GM21515 (cell line): ENCODE results near the gene RFPL4AL1.
"Not testable (repeated sequence)": the region's sequence is repeated elsewhere in the genome, so short reads cannot be mapped to it uniquely, and the experiment has no call there.

Experiments used
- ATAC-seq: cut with Tn5 transposase; IDR thresholded peaks from one replicate; pipeline ENCODE4 v1.9.1; 2021; ENCODE audit not compliant: unreplicated experiment

Gene RFPL4AL1

DNA sequence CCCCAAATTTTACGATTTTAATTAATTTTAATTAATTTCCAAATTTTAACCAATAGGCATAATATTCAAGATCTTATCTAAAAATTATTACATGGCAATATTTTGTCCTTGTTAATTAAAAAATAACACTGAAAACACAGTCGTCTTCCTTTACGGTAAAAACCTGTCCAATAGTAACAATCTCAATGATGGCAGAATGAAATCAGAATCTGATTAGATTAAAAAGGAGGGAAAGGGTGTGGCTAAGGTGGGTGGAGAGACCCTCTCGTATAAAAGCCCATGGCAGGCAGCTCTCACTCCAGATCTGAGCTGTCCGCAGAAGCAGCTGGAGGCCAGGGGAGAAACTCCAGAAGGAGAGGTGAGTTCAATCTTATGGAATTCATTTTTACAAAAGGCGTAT lies at the start of gene RFPL4AL1:
Gene RFPL4AL1 (plus strand): TSS at position 301 of the 400 bp plus-strand sequence. CDS start 2,687 bp downstream, outside the sequence.
- ATAC-seq, result not testable (repeated sequence)

DNA sequence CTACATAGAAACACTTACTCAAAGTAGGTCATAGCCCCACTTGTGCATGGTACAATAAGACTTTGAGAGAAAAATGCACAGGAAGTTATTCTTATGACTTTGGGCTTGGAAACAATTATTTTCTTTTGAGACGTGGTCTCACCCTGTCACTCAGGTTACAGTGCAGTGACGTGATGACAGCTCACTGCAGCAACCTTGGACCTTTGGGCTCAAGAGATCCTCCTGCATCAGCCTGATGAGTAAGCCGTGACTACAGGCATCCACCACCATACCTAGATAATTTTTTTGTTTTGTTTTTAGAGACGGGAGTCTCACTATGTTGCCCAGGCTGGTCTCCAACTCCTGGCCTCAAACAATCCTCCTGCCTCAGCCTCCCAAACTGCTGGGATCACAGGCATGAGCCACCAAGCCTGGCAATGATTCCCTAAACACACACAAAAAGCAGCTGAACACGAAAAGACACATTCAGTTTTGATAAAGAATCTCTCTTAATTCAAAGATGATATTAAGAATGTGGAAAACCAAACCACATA lies 48.6 kb upstream of the RFPL4AL1 start:
- ATAC-seq, result no peak

- ATAC-seq, result no peak
Observed at GRCh38 chr19:55720801-55721200, 48.1 kb upstream of the RFPL4AL1 start.

DNA sequence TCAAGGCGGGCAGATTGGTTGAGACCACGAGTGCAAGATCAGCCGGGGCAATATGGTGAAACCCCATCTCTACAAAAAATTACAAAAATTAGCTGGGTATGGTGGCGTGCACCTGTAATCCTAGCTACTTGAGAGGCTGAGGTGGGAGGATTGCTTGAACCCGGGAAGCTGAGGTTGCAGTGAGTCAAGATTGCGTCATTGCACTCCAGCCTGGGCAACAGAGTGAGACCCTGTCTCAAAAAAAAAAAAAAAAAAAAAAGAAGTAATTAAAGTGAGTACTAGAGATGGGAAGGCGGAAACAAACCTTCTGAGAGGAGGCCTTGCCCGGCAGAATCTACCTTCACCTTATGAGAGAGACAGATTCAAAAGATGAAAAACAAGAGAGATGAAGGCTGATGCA lies 45.4 kb upstream of the RFPL4AL1 start:
- no peak for ATAC-seq

DNA sequence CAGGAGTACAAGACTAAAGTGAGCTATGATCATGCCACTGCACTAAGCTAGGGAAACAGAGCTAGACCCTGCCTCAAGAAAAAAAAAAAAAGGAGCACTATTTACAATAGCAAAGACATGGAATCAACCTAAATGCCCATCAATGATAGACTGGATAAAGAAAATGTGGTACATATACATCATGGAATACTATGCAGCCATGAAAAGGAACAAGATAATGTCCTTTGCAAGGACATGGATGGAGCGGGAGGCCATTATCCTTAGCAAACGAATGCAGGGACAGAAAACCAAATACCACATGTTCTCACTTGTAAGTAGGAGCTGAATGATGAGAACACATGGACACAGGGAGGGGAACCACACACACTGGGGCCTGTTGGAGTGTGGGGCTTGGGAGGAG lies 38.5 kb upstream of the RFPL4AL1 start:
- not testable (repeated sequence) for ATAC-seq

- no peak for ATAC-seq
Observed at GRCh38 chr19:55738302-55738701, 30.6 kb upstream of the RFPL4AL1 start, which contains the start of gene NLRP9. Gene NLRP9, minus strand, starts transcription at chr19:55738402. Its CDS starts 28 bp downstream, at chr19:55738374.

- no peak for ATAC-seq
Observed at GRCh38 chr19:55750715-55751114, 18.2 kb upstream of the RFPL4AL1 start.

- no peak for ATAC-seq
Observed at GRCh38 chr19:55753401-55753800, 15.5 kb upstream of the RFPL4AL1 start.

DNA sequence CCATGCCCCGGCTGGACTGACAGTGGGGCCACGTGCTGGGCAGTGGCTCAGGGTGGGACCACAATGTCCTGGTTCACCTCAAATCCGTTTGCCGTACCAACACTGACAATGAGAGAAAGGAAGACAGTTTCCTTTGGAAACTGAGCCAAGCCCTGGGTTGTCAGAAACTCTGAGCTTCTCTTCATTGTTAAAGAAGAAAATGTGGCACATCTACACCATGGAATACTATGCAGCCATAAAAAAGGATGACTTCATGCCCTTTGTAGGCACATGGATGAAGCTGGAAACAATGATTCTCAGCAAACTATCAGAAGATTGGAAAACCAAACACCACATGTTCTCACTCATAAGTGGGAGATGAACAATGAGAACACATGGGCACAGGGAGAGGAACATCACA lies 12.1 kb upstream of the RFPL4AL1 start:
- not testable (repeated sequence) for ATAC-seq

- not testable (repeated sequence) for ATAC-seq
Observed at GRCh38 chr19:55758797-55759196, 10.1 kb upstream of the RFPL4AL1 start, which contains the start of gene RFPL4A. Gene RFPL4A, plus strand, starts transcription at chr19:55759097. Its CDS starts 2,704 bp downstream, at chr19:55761801.

- no peak for ATAC-seq
Observed at GRCh38 chr19:55766466-55766865, 2.5 kb upstream of the RFPL4AL1 start.

- ATAC-seq, result not testable (repeated sequence)
Observed at GRCh38 chr19:55769632-55770031, 714 bp downstream of the RFPL4AL1 start.

GRCh38 chr19:55777528-55777927 lies 8.6 kb downstream of the RFPL4AL1 start:
- ATAC-seq, result no peak

DNA sequence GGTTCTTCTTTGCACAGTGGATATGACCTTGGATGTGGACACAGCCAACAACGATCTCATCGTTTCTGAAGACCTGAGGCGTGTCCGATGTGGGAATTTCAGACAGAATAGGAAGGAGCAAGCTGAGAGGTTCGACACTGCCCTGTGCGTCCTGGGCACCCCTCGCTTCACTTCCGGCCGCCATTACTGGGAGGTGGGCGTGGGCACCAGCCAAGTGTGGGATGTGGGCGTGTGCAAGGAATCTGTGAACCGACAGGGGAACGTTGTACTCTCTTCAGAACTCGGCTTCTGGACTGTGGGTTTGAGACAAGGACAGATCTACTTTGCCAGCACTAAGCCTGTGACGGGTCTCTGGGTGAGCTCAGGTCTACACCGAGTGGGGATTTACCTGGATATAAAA lies 9.4 kb downstream of the RFPL4AL1 start:
- no peak for ATAC-seq

DNA sequence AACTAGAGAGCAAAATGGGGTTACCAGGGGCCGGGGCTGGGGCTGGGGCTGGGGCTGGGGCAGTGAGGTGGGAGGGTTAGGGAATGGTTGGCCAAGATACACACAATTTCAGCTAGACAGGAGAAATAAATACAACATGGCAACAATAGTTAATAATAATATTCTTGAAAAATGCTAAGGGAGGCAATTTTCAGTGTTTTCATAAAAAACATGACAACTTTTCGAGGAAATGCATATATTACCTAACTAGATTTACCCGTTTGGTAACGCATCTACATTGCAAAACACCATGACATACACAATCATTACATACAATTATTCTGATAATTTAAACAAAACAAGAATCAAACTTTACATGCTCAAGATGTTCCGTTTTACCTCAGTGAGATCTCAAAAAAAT lies 12.2 kb downstream of the RFPL4AL1 start:
- no peak for ATAC-seq

- no peak for ATAC-seq
Observed at GRCh38 chr19:55795021-55795420, 26.1 kb downstream of the RFPL4AL1 start.

DNA sequence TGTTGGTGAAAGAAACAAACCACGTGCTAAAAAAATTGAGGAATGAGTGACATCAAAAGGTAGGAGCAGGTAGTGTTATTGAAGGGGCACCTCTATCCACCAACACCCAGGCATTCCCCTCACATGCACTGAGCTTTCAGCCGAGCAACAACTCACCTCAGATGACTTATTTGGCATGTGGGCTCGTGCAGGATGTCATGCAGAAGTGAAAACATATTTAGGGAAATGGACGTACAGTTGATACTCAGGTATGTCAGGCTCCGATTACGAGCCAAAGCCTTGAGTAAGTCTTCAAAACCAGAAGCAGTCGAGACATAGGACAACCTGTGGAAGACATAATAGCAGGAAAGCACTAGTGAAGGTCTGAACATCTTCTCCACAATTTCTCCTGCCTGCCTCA lies 32.5 kb downstream of the RFPL4AL1 start:
- no peak for ATAC-seq

GRCh38 chr19:55802281-55802680 lies 33.4 kb downstream of the RFPL4AL1 start:
- ATAC-seq, result no peak

DNA sequence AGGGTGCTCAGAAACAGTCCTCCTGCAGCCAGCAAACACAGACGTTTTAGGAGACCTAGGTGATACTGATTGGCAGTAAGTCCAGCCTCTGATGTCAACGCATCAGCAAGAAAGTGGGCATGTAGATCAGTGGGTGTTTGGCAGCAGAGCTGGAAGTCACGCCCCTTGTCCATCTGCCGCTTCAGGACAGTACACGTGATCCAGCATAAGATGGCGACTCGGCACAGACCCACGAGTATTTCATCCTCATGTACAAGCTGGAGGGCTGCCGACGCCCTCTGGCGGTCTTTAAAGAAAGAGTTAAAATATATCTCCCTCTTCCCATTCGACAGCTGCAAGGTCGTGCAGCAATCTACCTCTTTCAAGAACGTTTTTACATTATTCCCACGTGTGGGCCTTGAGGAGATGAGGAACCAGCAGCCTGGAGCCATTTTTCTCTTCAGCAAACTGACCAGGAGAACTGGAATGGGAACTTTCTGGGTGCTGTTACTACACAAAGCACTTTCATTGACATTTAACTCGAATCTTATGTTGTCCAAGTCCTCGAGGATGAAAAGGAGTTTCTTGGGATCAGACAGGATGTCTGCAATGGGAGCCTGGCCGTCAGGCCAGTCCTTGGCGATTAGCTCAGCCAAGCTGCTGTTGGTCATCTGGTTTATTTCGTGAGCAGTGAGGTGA lies 40.6 kb downstream of the RFPL4AL1 start:
- no peak for ATAC-seq

- ATAC-seq, result no peak
Observed at GRCh38 chr19:55811340-55811739, 42.4 kb downstream of the RFPL4AL1 start.

DNA sequence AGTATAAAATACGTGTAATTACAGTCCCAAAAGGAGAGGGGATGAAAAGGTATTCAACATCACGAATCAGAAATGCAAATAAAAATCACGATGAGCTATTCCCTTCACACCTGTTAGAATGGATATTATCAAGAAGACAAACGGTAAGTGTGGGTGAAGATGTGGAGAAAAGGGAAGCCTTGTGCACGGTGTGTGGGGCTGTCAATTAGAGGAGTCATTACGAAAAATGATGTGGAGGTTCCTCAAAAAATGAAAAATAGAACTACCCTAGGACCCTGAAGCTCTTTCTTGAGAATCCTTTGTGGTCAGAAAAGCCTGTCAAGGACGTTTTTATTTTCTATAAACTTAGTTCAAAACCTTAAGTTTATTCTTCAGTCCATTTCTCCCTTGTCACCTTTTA lies 43.5 kb downstream of the RFPL4AL1 start:
- no peak for ATAC-seq

DNA sequence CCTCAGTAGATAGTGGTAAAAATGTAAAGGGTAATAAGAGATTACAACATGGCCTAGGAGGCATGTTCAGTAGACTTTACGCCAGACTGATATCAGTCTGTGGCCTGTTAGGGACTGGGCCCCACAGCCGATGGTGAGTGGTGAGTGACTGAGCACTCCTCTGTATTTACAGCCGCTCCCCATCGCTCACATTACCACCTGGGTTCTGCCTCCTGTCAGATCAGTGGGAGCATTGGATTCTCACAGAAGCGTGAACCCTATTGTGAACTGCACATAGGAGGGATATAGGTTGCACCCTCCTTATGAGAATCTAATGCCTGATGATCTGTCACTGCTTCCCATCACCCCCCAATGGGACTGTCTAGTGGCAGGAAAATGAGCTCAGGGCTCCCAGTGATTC lies 45.0 kb downstream of the RFPL4AL1 start:
- no peak for ATAC-seq

- ATAC-seq, result no peak
Observed at GRCh38 chr19:55820037-55820436, 51.1 kb downstream of the RFPL4AL1 start.
